H9 (cell line): ENCODE results near the gene THSD7B. TPM values are rescaled to one million over a fixed set of nuclear protein-coding genes. Genes with fewer than 3 reads are reported as not detected.

Source experiments
- DNase-seq: peaks from one replicate; pipeline ENCODE4 v3.0.0-alpha.2; 2017
- H2AFZ ChIP-seq: one replicate; pipeline ENCODE4 v1.6.1; 2013; ENCODE audit warnings: mild to moderate bottlenecking, low read length, control low read depth, moderate library complexity
- H2AK5ac ChIP-seq: 2 replicates; pipeline ENCODE4 v1.6.1; 2013; ENCODE audit warnings: low read length, control low read depth, mixed read lengths; ENCODE audit not compliant: insufficient read length
- H2BK120ac ChIP-seq: one replicate; pipeline ENCODE4 v1.6.1; 2013; ENCODE audit warnings: low read depth, mild to moderate bottlenecking, low read length, control low read depth, inconsistent platforms; ENCODE audit not compliant: poor library complexity, severe bottlenecking
- H2BK12ac ChIP-seq: 2 replicates; pipeline ENCODE4 v1.6.1; 2013; ENCODE audit warnings: low read length, control low read depth, mixed read lengths, low read depth; ENCODE audit not compliant: insufficient read length
- H2BK15ac ChIP-seq: 2 replicates; pipeline ENCODE4 v1.6.1; 2013; ENCODE audit warnings: low read depth, low read length, control low read depth
- H2BK20ac ChIP-seq: one replicate; pipeline ENCODE4 v1.6.1; 2013; ENCODE audit warnings: low read depth, mild to moderate bottlenecking, low read length, control low read depth, inconsistent platforms; ENCODE audit not compliant: poor library complexity, severe bottlenecking
- H2BK5ac ChIP-seq: 2 replicates; pipeline ENCODE4 v1.6.1; 2013; ENCODE audit warnings: low read length, control low read depth, mixed read lengths; ENCODE audit not compliant: insufficient read length
- H3K14ac ChIP-seq: 2 replicates; pipeline ENCODE4 v1.6.1; 2013; ENCODE audit warnings: low read length, control low read depth; ENCODE audit not compliant: insufficient read depth
- H3K18ac ChIP-seq: 2 replicates; pipeline ENCODE4 v1.6.1; 2013; ENCODE audit warnings: low read depth, mild to moderate bottlenecking, mixed read lengths, low read length, control low read depth; ENCODE audit not compliant: insufficient read length
- H3K23ac ChIP-seq: 2 replicates; pipeline ENCODE4 v1.6.1; 2013; ENCODE audit warnings: low read length, control low read depth, mixed read lengths, low read depth; ENCODE audit not compliant: insufficient read length
- H3K23me2 ChIP-seq: 2 replicates; pipeline ENCODE4 v1.6.1; 2013; ENCODE audit warnings: low read depth, mild to moderate bottlenecking, mixed read lengths, low read length, control low read depth; ENCODE audit not compliant: insufficient read length, poor library complexity, severe bottlenecking
- H3K27ac ChIP-seq: 2 replicates; pipeline ENCODE4 v1.5.1; 2013; ENCODE audit warnings: low read length, control low read depth, mixed read lengths, low read depth; ENCODE audit not compliant: insufficient read length
- H3K27me3 ChIP-seq: 2 replicates; pipeline ENCODE4 v1.6.1; 2013; ENCODE audit warnings: low read length, control low read depth, inconsistent platforms; ENCODE audit not compliant: insufficient read depth
- H3K4ac ChIP-seq: 2 replicates; pipeline ENCODE4 v1.6.1; 2013; ENCODE audit warnings: low read depth, mild to moderate bottlenecking, control low read depth, inconsistent platforms, low read length, moderate library complexity
- H3K4me1 ChIP-seq: 2 replicates; pipeline ENCODE4 v1.6.1; 2013; ENCODE audit warnings: low read length, control low read depth, inconsistent platforms; ENCODE audit not compliant: insufficient read depth
- H3K4me2 ChIP-seq: 2 replicates; pipeline ENCODE4 v1.6.1; 2013; ENCODE audit warnings: low read length, control low read depth, mixed read lengths; ENCODE audit not compliant: insufficient read length, insufficient read depth
- H3K56ac ChIP-seq: 2 replicates; pipeline ENCODE4 v1.6.1; 2013; ENCODE audit warnings: low read depth, mild to moderate bottlenecking, mixed read lengths, low read length, control low read depth; ENCODE audit not compliant: insufficient read length
- H3K79me1 ChIP-seq: 2 replicates; pipeline ENCODE4 v1.6.1; 2013; ENCODE audit warnings: low read depth, mild to moderate bottlenecking, moderate library complexity, low read length, control low read depth, inconsistent platforms; ENCODE audit not compliant: insufficient read depth, poor library complexity, severe bottlenecking
- H3K79me2 ChIP-seq: 2 replicates; pipeline ENCODE4 v1.6.1; 2013; ENCODE audit warnings: low read length, control low read depth, inconsistent platforms; ENCODE audit not compliant: insufficient read depth
- H3K9ac ChIP-seq: 2 replicates; pipeline ENCODE4 v1.6.1; 2013; ENCODE audit warnings: low read length, control low read depth, mixed read lengths; ENCODE audit not compliant: insufficient read length; ENCODE audit errors: extremely low read depth
- H3K9me3 ChIP-seq: one replicate; pipeline ENCODE4 v1.6.1; 2013; ENCODE audit warnings: low read depth, low read length, inconsistent platforms; ENCODE audit not compliant: control insufficient read depth
- H3T11ph ChIP-seq: one replicate; pipeline ENCODE4 v1.6.1; 2013; ENCODE audit warnings: mild to moderate bottlenecking, low read length, control low read depth, inconsistent platforms
- H4K20me1 ChIP-seq: one replicate; pipeline ENCODE4 v1.6.1; 2013; ENCODE audit not compliant: control insufficient read depth, insufficient read length, insufficient read depth
- H4K5ac ChIP-seq: 2 replicates; pipeline ENCODE4 v1.6.1; 2013; ENCODE audit warnings: low read depth, mild to moderate bottlenecking, mixed read lengths, low read length, control low read depth; ENCODE audit not compliant: insufficient read length
- H4K8ac ChIP-seq: replicated peaks from 2 replicates; pipeline ENCODE4 v1.6.1; 2013; ENCODE audit warnings: low read length, control low read depth, mixed read lengths, low read depth; ENCODE audit not compliant: insufficient read length
- H4K91ac ChIP-seq: 2 replicates; pipeline ENCODE4 v1.6.1; 2013; ENCODE audit warnings: low read depth, mild to moderate bottlenecking, moderate library complexity, mixed read lengths, low read length, control low read depth; ENCODE audit not compliant: insufficient read length
- H3K27ac Mint-ChIP-seq, 3 experiments: 2 replicates in 2 of 3; 3 replicates in 1 of 3; pipeline ENCODE4 v1.8.0; 2020 to 2021; ENCODE audit warnings: mixed read lengths in 3 of 3, mild to moderate bottlenecking in 1 of 3, moderate library complexity in 1 of 3
- H3K27me3 Mint-ChIP-seq: 2 replicates; pipeline ENCODE4 v1.8.0; 2021; ENCODE audit warnings: low read depth, mild to moderate bottlenecking, moderate library complexity, mixed read lengths
- H3K36me3 Mint-ChIP-seq, 3 experiments: 2 replicates in 2 of 3; 3 replicates in 1 of 3; pipeline ENCODE4 v1.8.0; 2020 to 2021; ENCODE audit warnings: low read depth in 3 of 3, mixed read lengths in 3 of 3; ENCODE audit not compliant: insufficient read depth in 1 of 3
- H3K4me1 Mint-ChIP-seq, 2 experiments: 2 replicates each; pipeline ENCODE4 v1.8.0; 2020; ENCODE audit warnings: mixed read lengths in 2 of 2
- H3K4me3 Mint-ChIP-seq, 2 experiments: 2 replicates in 1 of 2; 3 replicates in 1 of 2; pipeline ENCODE4 v1.8.0; 2020 to 2021; ENCODE audit warnings: mild to moderate bottlenecking in 2 of 2, mixed read lengths in 2 of 2, moderate library complexity in 1 of 2
- H3K9me3 Mint-ChIP-seq, 2 experiments: 2 replicates in 1 of 2; 3 replicates in 1 of 2; pipeline ENCODE4 v1.8.0; 2020; ENCODE audit warnings: mild to moderate bottlenecking in 2 of 2, mixed read lengths in 2 of 2, moderate library complexity in 1 of 2
- CTCF ChIP-seq: fragments of 200-600 bp; sonication (generic); conservative IDR thresholded peaks from 3 replicates; pipeline ENCODE4 v1.8.0; 2021; ENCODE audit warnings: antibody characterized with exemption, mild to moderate bottlenecking
- WGBS: extraction: QIAGEN DNeasy Blood & Tissue Kit; methylation state at CpG from one replicate; pipeline ENCODE4 v1.1.7; 2013; ENCODE audit warnings: missing lambda C conversion rate, low lambda C conversion rate, mixed read lengths; ENCODE audit not compliant: insufficient read length; ENCODE audit errors: extremely low coverage; 5-methylcytosine and 5-hydroxymethylcytosine counted together
- total RNA-seq: library from RNA; stranded (reverse); gene quantifications from 2 replicates; pipeline ENCODE4 v1.2.1, GENCODE V29; 2021

The THSD7B gene
- total RNA-seq, 1 experiment from 2014 or later: 0.85 TPM

- WGBS: no CpG with 5 or more reads among the region's 5 CpGs
- no peaks in the 10 kb centered on the region for H3K36me3 Mint-ChIP-seq
- no peak for TF ChIP-seq CTCF
- DNase-seq: no peak
- H3K79me2 ChIP-seq: no peaks in the 10 kb centered on the region
- no peak overlapping the region for H2AFZ ChIP-seq
- no peak overlapping the region for H2BK15ac ChIP-seq
- H2BK20ac ChIP-seq: no peak overlapping the region
- no peak overlapping the region for H3K9ac ChIP-seq
- H3K9me3 Mint-ChIP-seq: no peaks in the 10 kb centered on the region
- H3K4me1 ChIP-seq: no peaks in the 10 kb centered on the region
- no peak overlapping the region for H2BK120ac ChIP-seq
- no peaks in the 10 kb centered on the region for H3K27me3 ChIP-seq
- H3K79me1 ChIP-seq: no peaks in the 10 kb centered on the region
- H4K5ac ChIP-seq: no peak overlapping the region
- H3K4me1 Mint-ChIP-seq: no peaks in the 10 kb centered on the region
- no peak overlapping the region for H3K27ac ChIP-seq
- no peak overlapping the region for H3K27ac Mint-ChIP-seq
- H3K23ac ChIP-seq: no peak overlapping the region
- no peak overlapping the region for H3K56ac ChIP-seq
- no peak overlapping the region for H3K18ac ChIP-seq
- no peak overlapping the region for H2AK5ac ChIP-seq
- H3K14ac ChIP-seq: no peak overlapping the region
- no peaks in the 10 kb centered on the region for H3K9me3 ChIP-seq
- no peaks in the 10 kb centered on the region for H3K23me2 ChIP-seq
- no peak overlapping the region for H3K4ac ChIP-seq
- H2BK12ac ChIP-seq: no peak overlapping the region
- H3K4me2 ChIP-seq: no peak overlapping the region
- H4K91ac ChIP-seq: no peak overlapping the region
- no peak overlapping the region for H3T11ph ChIP-seq
- no peak overlapping the region for H3K4me3 Mint-ChIP-seq
- no peak overlapping the region for H2BK5ac ChIP-seq
- no peak overlapping the region for H4K8ac ChIP-seq
- no peaks in the 10 kb centered on the region for H4K20me1 ChIP-seq
- no peaks in the 10 kb centered on the region for H3K27me3 Mint-ChIP-seq
Observed at GRCh38 chr2:137493261-137493660, 727.9 kb downstream of the THSD7B start.
